GM23338 (cell line): ENCODE results near the gene GOLGB1. TPM values are rescaled to one million over a fixed set of nuclear protein-coding genes. Genes with fewer than 3 reads are reported as not detected.

ENCODE experiments used
- ATAC-seq: fragments of 200-7000 bp; cut with Tn5 transposase; 3 replicates; pipeline ENCODE4 v1.9.1; 2020
- DNase-seq: peaks from one replicate; pipeline ENCODE4 v3.0.0-alpha.2; 2015; ENCODE audit warnings: low spot score
- H2AFZ ChIP-seq: fragments of 200-600 bp; sonication (generic); 2 replicates; pipeline ENCODE4 v1.8.0; 2016; ENCODE audit warnings: antibody characterized with exemption, mild to moderate bottlenecking, moderate library complexity
- H3F3A ChIP-seq: fragments of 200-600 bp; sonication (generic); replicated peaks from 2 replicates; pipeline ENCODE4 v1.8.0; 2017; ENCODE audit warnings: antibody characterized with exemption, mixed run types, low read depth
- H3K27ac ChIP-seq: fragments of 200-600 bp; sonication (generic); 2 replicates; pipeline ENCODE4 v1.6.1; 2016; ENCODE audit warnings: low read depth
- H3K27me3 ChIP-seq: fragments of 200-600 bp; sonication (generic); 2 replicates; pipeline ENCODE4 v1.8.0; 2016; ENCODE audit warnings: mild to moderate bottlenecking, mixed run types, moderate library complexity; ENCODE audit not compliant: insufficient read depth
- H3K36me3 ChIP-seq: fragments of 200-600 bp; sonication (generic); 2 replicates; pipeline ENCODE4 v1.8.0; 2016; ENCODE audit warnings: mild to moderate bottlenecking; ENCODE audit not compliant: insufficient read depth
- H3K4me1 ChIP-seq: fragments of 200-600 bp; sonication (generic); 2 replicates; pipeline ENCODE4 v1.8.0; 2016; ENCODE audit warnings: mild to moderate bottlenecking, moderate library complexity; ENCODE audit not compliant: insufficient read depth
- H3K4me2 ChIP-seq: fragments of 200-600 bp; sonication (generic); 2 replicates; pipeline ENCODE4 v1.7.1; 2017; ENCODE audit warnings: mixed run types
- H3K4me3 ChIP-seq: fragments of 200-600 bp; sonication (generic); 2 replicates; pipeline ENCODE4 v1.6.1; 2016; ENCODE audit warnings: mixed run types
- H3K79me2 ChIP-seq: fragments of 200-600 bp; sonication (generic); replicated peaks from 2 replicates; pipeline ENCODE4 v1.8.0; 2017; ENCODE audit warnings: mild to moderate bottlenecking; ENCODE audit not compliant: insufficient read depth
- H3K9me2 ChIP-seq: fragments of 200-600 bp; sonication (generic); 2 replicates; pipeline ENCODE4 v1.8.0; 2017; ENCODE audit not compliant: insufficient read depth
- H4K20me1 ChIP-seq: fragments of 200-600 bp; sonication (generic); replicated peaks from 2 replicates; pipeline ENCODE4 v1.8.0; 2017; ENCODE audit warnings: mild to moderate bottlenecking; ENCODE audit not compliant: insufficient read depth
- H3K27ac Mint-ChIP-seq: 2 replicates; pipeline ENCODE4 v1.8.0; 2020; ENCODE audit warnings: inconsistent platforms, mild to moderate bottlenecking, moderate library complexity, mixed read lengths
- H3K27me3 Mint-ChIP-seq: 3 replicates; pipeline ENCODE4 v1.8.0; 2022; ENCODE audit warnings: low read depth, mild to moderate bottlenecking, moderate library complexity, mixed read lengths, inconsistent platforms; ENCODE audit not compliant: insufficient read depth, poor library complexity
- H3K36me3 Mint-ChIP-seq: 3 replicates; pipeline ENCODE4 v1.8.0; 2021; ENCODE audit warnings: low read depth, mild to moderate bottlenecking, inconsistent platforms, moderate library complexity, mixed read lengths
- H3K4me1 Mint-ChIP-seq: 3 replicates; pipeline ENCODE4 v1.8.0; 2020; ENCODE audit warnings: mild to moderate bottlenecking, inconsistent platforms, mixed read lengths
- H3K4me3 Mint-ChIP-seq: 3 replicates; pipeline ENCODE4 v1.8.0; 2021; ENCODE audit warnings: moderate library complexity, mild to moderate bottlenecking, inconsistent platforms, mixed read lengths
- H3K9me3 Mint-ChIP-seq: 3 replicates; pipeline ENCODE4 v1.8.0; 2020; ENCODE audit warnings: moderate library complexity, mild to moderate bottlenecking, inconsistent platforms, mixed read lengths
- CREB1 ChIP-seq: fragments of 250-450 bp; sonication (Bioruptor Pico); IDR thresholded peaks from 2 replicates; pipeline ENCODE4 v1.5.0; 2020; ENCODE audit warnings: low read depth, mild to moderate bottlenecking, moderate library complexity
- CTCF ChIP-seq, 2 experiments: fragments of 200-600 bp in 1 of 2; sonication (generic) in 1 of 2; conservative IDR thresholded peaks; 2 replicates each; pipeline versions ENCODE4 v1.5.1 to v1.6.1; 2016 to 2017; ENCODE audit warnings: antibody characterized with exemption in 2 of 2, low read depth in 2 of 2, mild to moderate bottlenecking in 2 of 2, moderate library complexity in 1 of 2
- ETS1 ChIP-seq: IDR thresholded peaks from 2 replicates; pipeline ENCODE4 v1.6.1; 2016; ENCODE audit warnings: antibody characterized with exemption
- EZH2 ChIP-seq: fragments of 200-600 bp; sonication (generic); IDR thresholded peaks from one replicate; pipeline ENCODE4 v1.8.0; 2017; ENCODE audit warnings: antibody characterized with exemption, mild to moderate bottlenecking, low read depth; ENCODE audit not compliant: unreplicated experiment
- EZH2phosphoT487 ChIP-seq: fragments of 200-600 bp; sonication (generic); IDR thresholded peaks from one replicate; pipeline ENCODE4 v1.8.1; 2018; ENCODE audit warnings: antibody characterized with exemption; ENCODE audit not compliant: unreplicated experiment
- JUNB ChIP-seq: IDR thresholded peaks from one replicate; pipeline ENCODE4 v1.6.1; 2016; ENCODE audit warnings: antibody characterized with exemption; ENCODE audit not compliant: unreplicated experiment
- NANOG ChIP-seq: IDR thresholded peaks from 2 replicates; pipeline ENCODE4 v1.6.1; 2016; ENCODE audit warnings: antibody characterized with exemption, borderline replicate concordance
- POLR2AphosphoS5 ChIP-seq: IDR thresholded peaks from 2 replicates; pipeline ENCODE4 v1.6.1; 2016; ENCODE audit warnings: antibody characterized with exemption, low read depth
- REST ChIP-seq: IDR thresholded peaks from one replicate; pipeline ENCODE4 v1.6.1; 2018; ENCODE audit warnings: antibody characterized with exemption; ENCODE audit not compliant: unreplicated experiment
- STAT1 ChIP-seq: IDR thresholded peaks from one replicate; pipeline ENCODE4 v1.6.1; 2016; ENCODE audit warnings: antibody characterized with exemption; ENCODE audit not compliant: unreplicated experiment
- ZNF114 ChIP-seq: fragments of 250-450 bp; sonication (Bioruptor Pico); IDR thresholded peaks from 2 replicates; pipeline ENCODE4 v1.5.0; 2020; ENCODE audit warnings: mild to moderate bottlenecking, moderate library complexity
- ZNF331 ChIP-seq: fragments of 250-450 bp; sonication (Bioruptor Pico); IDR thresholded peaks from 2 replicates; pipeline ENCODE4 v1.5.0; 2020; ENCODE audit warnings: low read depth, mild to moderate bottlenecking, moderate library complexity
- ZNF462 ChIP-seq: fragments of 250-450 bp; sonication (Bioruptor Pico); IDR thresholded peaks from 2 replicates; pipeline ENCODE4 v1.5.0; 2020; ENCODE audit warnings: mild to moderate bottlenecking, moderate library complexity
- polyA plus RNA-seq: library from polyadenylated mRNA; unstranded; fragments of >200 nt; fragmentation: Nextera tagmentation; extraction: Ambion mirVana; gene quantifications from 2 replicates; pipeline ENCODE4 v1.2.1, GENCODE V29; 2016
- total RNA-seq: library from RNA; depleted of rRNA; stranded (reverse); fragments of >200 nt; shearing (Covaris generic); gene quantifications from 2 replicates; pipeline ENCODE4 v1.2.3, GENCODE V29; 2014

GOLGB1 gene
- total and polyA plus RNA-seq, 2 experiments from 2014 or later, result 34.5 to 56.8 TPM

- Mint-ChIP-seq H3K4me1 (peaks cover 21% of the 10 kb centered on the region), H3K27me3 (peaks cover 5% of the 10 kb centered on the region), H3K27ac (no peak overlapping the region; the same call in 1 of the 2 replicates), H3K4me3 (no peak overlapping the region), H3K36me3 (peaks cover 29% of the 10 kb centered on the region), H3K9me3 (no peaks in the 10 kb centered on the region)
- DNase-seq, result no peak
- peaks cover 10% of the 10 kb centered on the region; the same call in 1 of the 2 replicates for H3K4me1 ChIP-seq
- H4K20me1 ChIP-seq, result no peaks in the 10 kb centered on the region
- H3K4me3 ChIP-seq, result no peak overlapping the region
- H2AFZ ChIP-seq, result no peak overlapping the region
- H3K27ac ChIP-seq, result no peak overlapping the region
- peaks cover 12% of the 10 kb centered on the region; the same call in 1 of the 2 replicates for H3K36me3 ChIP-seq
- TF ChIP-seq ZNF462 (CRISPR knock-in tag), result no peak
- no peak for TF ChIP-seq CREB1 (CRISPR knock-in tag)
- TF ChIP-seq ZNF114, result no peak
- no peak for TF ChIP-seq JUNB
- TF ChIP-seq EZH2, result no peak
- no peak for TF ChIP-seq NANOG
- no peak for TF ChIP-seq POLR2AphosphoS5
- TF ChIP-seq ETS1, result no peak
- TF ChIP-seq ZNF331, result no peak
- TF ChIP-seq CTCF (conservative IDR thresholded peaks at IDR 0.05; ENCODE audit: low read depth in 2 of 2), result no peak
- no peak for TF ChIP-seq STAT1
- no peak for TF ChIP-seq REST
- no peak for TF ChIP-seq EZH2phosphoT487
- no peak overlapping the region for H3K4me2 ChIP-seq
- peaks cover 9% of the 10 kb centered on the region; the same call in 1 of the 2 replicates for H3K9me2 ChIP-seq
- H3K27me3 ChIP-seq, result no peaks in the 10 kb centered on the region
- no peaks in the 10 kb centered on the region for H3K79me2 ChIP-seq
- no peaks in the 10 kb centered on the region for H3F3A ChIP-seq
- ATAC-seq, result no peak
Measured at GRCh38 chr3:121662742-121663141, 86.8 kb downstream of the GOLGB1 start.
